H1 (cell line): ENCODE measurements around the gene KLHL28.

Experiments
- BRCA1 ChIP-seq: IDR thresholded peaks from 2 replicates; pipeline ENCODE4 v1.6.1; 2012; ENCODE audit warnings: low read depth, low read length, improper control_type of control experiment
- GABPA ChIP-seq: IDR thresholded peaks from 2 replicates; pipeline ENCODE4 v1.6.1; 2011; ENCODE audit warnings: mild to moderate bottlenecking, low read length, moderate library complexity, borderline replicate concordance; ENCODE audit not compliant: insufficient read depth
- SAP30 ChIP-seq: fragments of 300-600 bp; sonication (generic); IDR thresholded peaks from 2 replicates; pipeline ENCODE4 v1.7.1; 2012; ENCODE audit warnings: low read length, moderate library complexity, mild to moderate bottlenecking, inconsistent platforms; ENCODE audit not compliant: insufficient read depth, insufficient replicate concordance
- TF ChIP-seq, protein P1 (sequence below), 3 experiments: IDR thresholded peaks; 1 replicate in 2 of 3; 2 replicates in 1 of 3; pipeline versions ENCODE4 v1.5.1 to v1.6.1; 2011; ENCODE audit warnings: low read length in 3 of 3, mild to moderate bottlenecking in 3 of 3, inconsistent platforms in 2 of 3, low read depth in 1 of 3, moderate library complexity in 1 of 3; ENCODE audit not compliant: insufficient read depth in 1 of 3; ENCODE audit errors: control extremely low read depth in 1 of 3
- TF ChIP-seq, protein P2 (sequence below): IDR thresholded peaks from 2 replicates; pipeline ENCODE4 v1.6.1; 2012; ENCODE audit warnings: inconsistent platforms

DNA sequence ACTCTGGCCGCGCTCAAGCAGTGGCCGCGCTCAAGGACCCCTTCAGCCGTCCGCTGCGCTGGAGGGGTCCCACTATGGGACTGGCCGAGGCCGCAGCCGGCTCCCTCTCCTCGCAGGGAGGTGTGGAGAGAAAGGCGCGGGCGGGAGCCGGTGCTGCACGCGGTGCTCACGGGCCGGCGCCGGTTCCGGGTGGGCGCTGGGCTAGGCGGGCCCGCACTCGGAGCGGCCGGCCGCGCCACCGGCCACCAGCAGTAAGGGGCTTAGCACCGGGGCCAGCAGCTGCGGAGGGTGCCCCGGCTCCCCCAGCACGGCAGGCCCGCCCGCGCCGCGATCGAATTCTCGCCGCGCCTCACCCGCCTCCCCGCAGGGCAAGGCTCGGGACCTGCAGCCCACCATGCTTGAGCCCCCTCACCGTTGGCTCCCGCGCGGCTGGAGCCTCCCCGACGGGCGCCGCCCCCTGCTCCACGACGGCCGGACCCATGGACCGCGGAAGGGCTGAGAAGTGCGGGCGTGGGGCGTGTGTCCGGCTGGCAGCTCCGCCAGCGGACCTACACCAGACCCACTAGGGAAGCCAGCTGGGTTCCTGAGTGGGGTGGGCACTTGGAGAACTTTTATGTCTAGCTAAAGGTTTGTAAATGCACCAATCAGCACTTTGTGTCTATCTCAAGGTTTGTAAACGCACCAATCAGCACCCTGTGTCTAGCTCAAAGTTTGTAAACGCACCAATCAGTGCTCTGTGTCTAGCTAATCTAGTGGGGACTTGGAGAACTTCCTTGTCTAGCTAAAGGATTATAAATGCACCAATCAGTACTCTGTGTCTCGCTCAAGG is 49.5 kb downstream of the KLHL28 start:
- TF ChIP-seq, protein P1, sequence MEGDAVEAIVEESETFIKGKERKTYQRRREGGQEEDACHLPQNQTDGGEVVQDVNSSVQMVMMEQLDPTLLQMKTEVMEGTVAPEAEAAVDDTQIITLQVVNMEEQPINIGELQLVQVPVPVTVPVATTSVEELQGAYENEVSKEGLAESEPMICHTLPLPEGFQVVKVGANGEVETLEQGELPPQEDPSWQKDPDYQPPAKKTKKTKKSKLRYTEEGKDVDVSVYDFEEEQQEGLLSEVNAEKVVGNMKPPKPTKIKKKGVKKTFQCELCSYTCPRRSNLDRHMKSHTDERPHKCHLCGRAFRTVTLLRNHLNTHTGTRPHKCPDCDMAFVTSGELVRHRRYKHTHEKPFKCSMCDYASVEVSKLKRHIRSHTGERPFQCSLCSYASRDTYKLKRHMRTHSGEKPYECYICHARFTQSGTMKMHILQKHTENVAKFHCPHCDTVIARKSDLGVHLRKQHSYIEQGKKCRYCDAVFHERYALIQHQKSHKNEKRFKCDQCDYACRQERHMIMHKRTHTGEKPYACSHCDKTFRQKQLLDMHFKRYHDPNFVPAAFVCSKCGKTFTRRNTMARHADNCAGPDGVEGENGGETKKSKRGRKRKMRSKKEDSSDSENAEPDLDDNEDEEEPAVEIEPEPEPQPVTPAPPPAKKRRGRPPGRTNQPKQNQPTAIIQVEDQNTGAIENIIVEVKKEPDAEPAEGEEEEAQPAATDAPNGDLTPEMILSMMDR (IDR thresholded peaks at IDR 0.05; ENCODE audit: control extremely low read depth in 1 of 3, insufficient read depth in 1 of 3, low read depth in 1 of 3, low read length in 3 of 3), result no peak
- no peak for TF ChIP-seq SAP30
- no peak for TF ChIP-seq GABPA
- TF ChIP-seq, protein P2, sequence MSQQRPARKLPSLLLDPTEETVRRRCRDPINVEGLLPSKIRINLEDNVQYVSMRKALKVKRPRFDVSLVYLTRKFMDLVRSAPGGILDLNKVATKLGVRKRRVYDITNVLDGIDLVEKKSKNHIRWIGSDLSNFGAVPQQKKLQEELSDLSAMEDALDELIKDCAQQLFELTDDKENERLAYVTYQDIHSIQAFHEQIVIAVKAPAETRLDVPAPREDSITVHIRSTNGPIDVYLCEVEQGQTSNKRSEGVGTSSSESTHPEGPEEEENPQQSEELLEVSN, result no peak
- no peak for TF ChIP-seq BRCA1
